Nephron (organoid): Measurements from ENCODE around the gene DPP8.

Experiments used
- H3K27ac Mint-ChIP-seq, 3 experiments: 2 replicates each; pipeline ENCODE4 v1.8.0; 2020; ENCODE audit warnings: mixed read lengths in 3 of 3, mild to moderate bottlenecking in 2 of 3, moderate library complexity in 1 of 3
- H3K27me3 Mint-ChIP-seq: 2 replicates; pipeline ENCODE4 v1.8.0; 2021; ENCODE audit warnings: low read depth, mild to moderate bottlenecking, moderate library complexity, mixed read lengths
- H3K36me3 Mint-ChIP-seq: 2 replicates; pipeline ENCODE4 v1.8.0; 2020; ENCODE audit warnings: low read depth, mixed read lengths
- H3K4me1 Mint-ChIP-seq: 2 replicates; pipeline ENCODE4 v1.8.0; 2020; ENCODE audit warnings: mixed read lengths
- H3K4me3 Mint-ChIP-seq, 3 experiments: 2 replicates each; pipeline ENCODE4 v1.8.0; 2020; ENCODE audit warnings: mild to moderate bottlenecking in 3 of 3, mixed read lengths in 3 of 3, moderate library complexity in 2 of 3
- H3K9me3 Mint-ChIP-seq: 2 replicates; pipeline ENCODE4 v1.8.0; 2020; ENCODE audit warnings: mixed read lengths
- CTCF ChIP-seq, 3 experiments: fragments of 200-600 bp; sonication (generic); IDR thresholded peaks; one replicate each; pipeline ENCODE4 v1.5.0; 2021; ENCODE audit warnings: antibody characterized with exemption in 3 of 3; ENCODE audit not compliant: unreplicated experiment in 3 of 3

DPP8 gene

DNA sequence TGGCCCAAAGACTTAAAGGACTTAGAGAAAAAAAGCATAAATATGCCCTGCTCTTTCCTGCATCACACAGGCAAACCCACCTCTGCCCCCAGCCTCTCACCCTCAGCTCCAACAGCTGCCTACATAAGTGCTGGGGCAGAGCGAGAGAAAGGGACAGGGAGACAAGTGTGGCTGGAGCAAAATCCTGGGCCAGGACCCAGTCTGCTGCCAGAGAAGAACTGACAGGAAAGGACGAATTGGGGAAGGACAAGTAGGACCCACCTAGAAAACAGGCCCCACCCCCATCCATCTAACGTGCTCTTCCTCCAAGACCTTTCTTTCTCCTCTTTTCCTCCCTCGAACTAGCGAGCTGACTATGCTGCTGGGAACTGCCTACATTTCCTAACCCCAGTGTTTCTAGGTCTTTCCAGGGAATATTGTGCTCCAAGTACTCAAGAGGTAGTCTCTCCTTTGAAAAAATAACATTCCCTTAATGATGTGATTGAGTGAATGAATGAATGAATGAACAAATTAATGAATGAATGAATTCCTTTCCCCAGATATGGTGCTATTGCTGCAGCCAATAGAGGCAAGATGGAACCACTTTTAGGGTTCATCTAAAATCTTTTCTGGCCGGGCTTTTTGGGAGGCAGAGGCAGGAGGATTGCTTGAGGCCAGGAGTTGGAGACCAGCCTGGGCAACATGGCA lies 113.2 kb downstream of the DPP8 start:
- TF ChIP-seq CTCF (IDR thresholded peaks at IDR 0.05; ENCODE audit: unreplicated experiment in 3 of 3): no peak

DNA sequence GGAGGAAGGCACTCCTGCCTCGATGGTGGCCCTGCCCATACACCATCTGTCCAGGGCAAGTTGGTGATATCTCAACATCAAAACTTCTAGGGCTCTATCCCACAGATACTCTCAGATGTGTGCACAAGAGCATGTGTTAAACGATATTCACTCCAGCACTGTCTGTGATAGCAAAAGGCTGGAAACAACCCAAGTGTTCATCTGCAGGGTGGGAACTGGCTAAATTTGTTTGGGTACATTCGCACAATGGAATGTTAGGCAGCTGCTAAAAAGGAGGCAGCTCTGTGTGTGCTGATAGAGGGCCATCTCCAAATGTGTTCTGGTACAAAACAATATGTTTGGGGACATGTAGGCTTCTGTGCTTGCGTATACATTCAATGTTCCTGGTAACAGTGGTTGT lies 114.5 kb downstream of the DPP8 start:
- H3K4me3 Mint-ChIP-seq: peak overlapping the region in 1 of 3 experiments; percentile 47
- H3K36me3 Mint-ChIP-seq: peaks cover 14% of the 10 kb centered on the region
- peak overlapping the region in 1 of 3 experiments; percentile 58 for H3K27ac Mint-ChIP-seq
- TF ChIP-seq CTCF (IDR thresholded peaks at IDR 0.05; ENCODE audit: unreplicated experiment in 3 of 3): no peak
- peaks cover 60% of the 10 kb centered on the region for H3K4me1 Mint-ChIP-seq
- H3K9me3 Mint-ChIP-seq: no peaks in the 10 kb centered on the region
- H3K27me3 Mint-ChIP-seq: peaks cover 5% of the 10 kb centered on the region

More for the DNA sequence above, 113.2 kb downstream of the DPP8 start:
- Mint-ChIP-seq H3K4me3 (peak overlapping the region in 1 of 3 experiments; percentile 63), H3K36me3 (peaks cover 19% of the 10 kb centered on the region), H3K9me3 (no peaks in the 10 kb centered on the region), H3K27ac (peak overlapping the region; percentile 58 to 83 (median 70)), H3K4me1 (peaks cover 72% of the 10 kb centered on the region), H3K27me3 (peaks cover 5% of the 10 kb centered on the region)

- H3K36me3 Mint-ChIP-seq: peaks cover 24% of the 10 kb centered on the region
- H3K27me3 Mint-ChIP-seq: peaks cover 13% of the 10 kb centered on the region
- H3K4me1 Mint-ChIP-seq: peaks cover 58% of the 10 kb centered on the region
- no peaks in the 10 kb centered on the region for H3K9me3 Mint-ChIP-seq
- TF ChIP-seq CTCF (IDR thresholded peaks at IDR 0.05; ENCODE audit: unreplicated experiment in 3 of 3): peak in 1 of 3 experiments; percentile 2
- peak overlapping the region; percentile 90 to 93 (median 93) for H3K27ac Mint-ChIP-seq
- no peak overlapping the region for H3K4me3 Mint-ChIP-seq
These were observed 115.8 kb downstream of the DPP8 start for GRCh38 chr15:65401611-65402240.

DNA sequence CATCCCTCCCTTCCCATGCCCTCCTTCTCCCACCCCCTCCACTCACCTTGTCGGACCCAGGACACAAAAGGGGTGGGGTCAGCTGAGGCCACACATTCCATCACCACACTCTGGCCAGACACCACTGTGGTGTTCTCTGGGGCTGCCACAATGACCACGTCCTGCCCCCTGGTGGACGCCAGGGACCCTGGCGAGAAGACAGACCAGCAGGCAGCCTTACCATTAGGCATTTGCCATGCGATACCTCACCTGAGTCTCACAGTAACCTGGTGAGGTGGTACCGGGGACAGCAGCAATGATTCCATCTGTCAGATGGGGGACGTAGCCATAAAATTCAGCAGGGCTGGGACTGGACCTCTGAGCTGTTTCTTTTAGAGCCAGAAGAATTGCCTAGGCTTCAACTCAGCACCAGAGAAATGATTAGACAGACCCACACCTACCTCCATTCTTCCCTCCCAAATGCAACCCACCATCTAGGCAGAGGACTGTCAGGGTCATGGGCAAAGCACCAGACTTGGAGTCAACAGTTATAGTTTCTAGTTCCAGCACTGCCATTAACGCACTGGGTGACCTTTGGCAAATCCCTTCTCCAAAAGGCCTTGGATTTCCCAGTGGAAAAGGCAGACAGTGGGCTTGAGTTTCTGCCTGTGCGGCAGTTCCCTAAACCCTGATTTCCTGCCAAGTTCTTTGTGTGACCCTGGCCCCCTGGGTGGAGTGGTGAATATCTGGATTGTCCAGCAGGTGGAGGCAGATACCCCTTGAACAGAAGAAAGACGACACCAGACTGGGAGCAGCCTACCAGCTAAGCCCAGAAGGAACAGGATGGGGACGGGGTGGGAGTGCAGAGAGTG lies 116.5 kb downstream of the DPP8 start:
- Mint-ChIP-seq H3K4me1 (peaks cover 51% of the 10 kb centered on the region), H3K4me3 (peak overlapping the region in 1 of 3 experiments; percentile 16), H3K27me3 (peaks cover 19% of the 10 kb centered on the region), H3K36me3 (peaks cover 24% of the 10 kb centered on the region), H3K27ac (peak overlapping the region; percentile 90 to 93 (median 93)), H3K9me3 (no peaks in the 10 kb centered on the region)
- TF ChIP-seq CTCF (IDR thresholded peaks at IDR 0.05; ENCODE audit: unreplicated experiment in 3 of 3): peak; percentile 43 to 51 (median 50)

GRCh38 chr15:65399997-65400396 lies 117.5 kb downstream of the DPP8 start:
- H3K27ac Mint-ChIP-seq: peak overlapping the region in 1 of 3 experiments; percentile 90
- peaks cover 26% of the 10 kb centered on the region for H3K27me3 Mint-ChIP-seq
- no peak for TF ChIP-seq CTCF (IDR thresholded peaks at IDR 0.05; ENCODE audit: unreplicated experiment in 3 of 3)
- no peaks in the 10 kb centered on the region for H3K9me3 Mint-ChIP-seq
- no peak overlapping the region for H3K4me3 Mint-ChIP-seq
- peaks cover 42% of the 10 kb centered on the region for H3K4me1 Mint-ChIP-seq
- H3K36me3 Mint-ChIP-seq: peaks cover 26% of the 10 kb centered on the region
